HG03175 (cell line): ENCODE data around the gene TPK1.

ENCODE experiments used
- ATAC-seq: cut with Tn5 transposase; IDR thresholded peaks from one replicate; pipeline ENCODE4 v1.9.1; 2021; ENCODE audit warnings: mild to moderate bottlenecking, moderate library complexity; ENCODE audit not compliant: unreplicated experiment

Gene TPK1

GRCh38 chr7:144835652-144836544 lies at the start of gene TPK1:
Gene TPK1 (minus strand): TSS chr7:144836053. CDS start chr7:144835602, 451 bp downstream.
- ATAC-seq, result peak; percentile 83

GRCh38 chr7:144885478-144885877 lies 49.6 kb upstream of the TPK1 start:
- no peak for ATAC-seq

DNA sequence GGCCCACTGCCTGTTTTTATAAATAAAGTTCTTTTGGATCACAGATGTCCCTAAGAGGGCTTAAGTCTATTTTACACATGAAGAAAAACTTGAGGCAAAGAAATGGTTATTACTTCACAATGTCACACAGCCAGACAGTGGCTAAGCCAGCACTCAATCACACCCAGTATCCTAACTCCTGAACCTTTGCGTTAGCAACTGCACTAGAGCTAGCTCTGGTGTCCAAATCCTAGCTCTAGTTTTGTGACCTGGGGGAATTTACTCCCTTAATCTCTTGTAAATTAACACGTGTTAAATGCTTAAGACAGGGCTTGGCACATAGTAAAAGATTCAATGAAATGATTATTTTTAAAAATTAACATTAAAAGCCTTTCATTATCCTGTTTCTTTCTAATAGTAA lies 49.0 kb upstream of the TPK1 start:
- no peak for ATAC-seq

GRCh38 chr7:144873316-144873845 lies 37.5 kb upstream of the TPK1 start:
- ATAC-seq, result no peak

DNA sequence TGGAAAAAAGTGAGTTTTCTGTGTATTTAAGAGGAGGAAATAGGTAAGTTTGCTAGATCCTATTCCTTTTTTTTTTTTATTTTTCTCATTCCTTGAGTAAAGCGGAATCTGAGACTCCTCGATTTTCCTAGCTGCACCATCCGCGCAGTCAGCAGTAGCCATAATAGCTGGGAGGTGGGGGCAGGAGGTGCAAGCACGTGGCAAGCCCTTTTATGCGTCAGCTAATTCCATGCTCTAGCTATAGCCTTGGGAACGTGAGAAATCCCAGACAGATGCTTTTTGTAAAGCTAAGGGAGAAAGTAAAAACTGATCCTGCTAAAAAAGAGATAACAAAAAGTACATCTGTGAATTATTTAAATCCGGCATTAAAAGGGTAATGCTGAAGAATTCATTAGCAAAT lies 33.2 kb upstream of the TPK1 start:
- no peak for ATAC-seq

- peak; percentile 59 for ATAC-seq
Observed at GRCh38 chr7:144866189-144866588, 30.3 kb upstream of the TPK1 start.

- ATAC-seq, result no peak
Observed at GRCh38 chr7:144863320-144863647, 27.4 kb upstream of the TPK1 start.

DNA sequence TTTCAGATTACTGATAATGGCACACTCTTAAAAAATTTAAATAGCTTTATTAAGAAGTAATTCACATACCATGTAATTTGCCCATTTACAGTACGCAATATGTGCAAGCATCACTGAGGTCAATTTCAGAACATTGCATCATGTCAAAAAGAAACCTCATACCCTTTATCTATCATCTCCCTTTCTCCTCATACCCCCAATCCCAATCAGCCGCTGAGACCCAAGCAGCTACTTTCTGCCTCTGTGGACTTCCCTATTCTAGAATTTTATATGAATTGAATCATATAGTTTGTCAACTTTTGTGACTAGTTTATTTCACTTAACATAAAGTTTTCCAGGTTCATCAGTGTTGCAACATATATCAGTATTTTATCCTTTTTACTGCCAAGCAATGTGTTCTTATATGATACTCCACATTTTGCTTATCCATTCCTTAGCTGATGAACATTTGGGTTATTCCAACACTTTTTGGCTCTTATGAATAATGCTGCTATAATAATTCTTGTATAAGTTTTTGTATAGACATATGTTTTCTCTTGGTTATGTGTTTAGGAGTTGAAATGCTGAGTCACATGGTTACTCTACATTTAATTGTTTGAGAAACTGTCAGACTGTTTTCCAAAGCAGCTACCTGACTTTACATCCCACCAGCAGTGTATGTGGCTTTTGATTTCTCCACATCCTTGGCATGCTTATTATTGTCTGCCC lies 26.9 kb upstream of the TPK1 start:
- no peak for ATAC-seq

DNA sequence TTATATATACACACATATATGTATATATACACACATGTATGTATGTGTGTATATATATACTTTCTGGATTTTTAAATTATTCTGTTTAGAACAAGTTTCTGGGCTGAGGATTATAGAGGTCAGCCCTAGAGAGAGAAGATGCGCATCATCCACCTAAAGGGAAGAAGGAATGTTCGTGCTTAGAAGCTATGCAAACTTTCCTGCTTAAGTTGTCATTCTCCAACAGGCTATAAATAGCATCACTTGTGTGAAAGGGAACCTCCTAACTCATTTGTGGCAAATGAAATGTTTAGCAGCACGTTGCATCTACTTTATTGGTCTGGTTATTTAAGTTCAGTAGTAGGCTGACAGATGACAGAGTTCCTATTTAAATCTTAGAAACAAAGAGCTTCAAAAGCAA lies 23.9 kb upstream of the TPK1 start:
- ATAC-seq, result no peak

DNA sequence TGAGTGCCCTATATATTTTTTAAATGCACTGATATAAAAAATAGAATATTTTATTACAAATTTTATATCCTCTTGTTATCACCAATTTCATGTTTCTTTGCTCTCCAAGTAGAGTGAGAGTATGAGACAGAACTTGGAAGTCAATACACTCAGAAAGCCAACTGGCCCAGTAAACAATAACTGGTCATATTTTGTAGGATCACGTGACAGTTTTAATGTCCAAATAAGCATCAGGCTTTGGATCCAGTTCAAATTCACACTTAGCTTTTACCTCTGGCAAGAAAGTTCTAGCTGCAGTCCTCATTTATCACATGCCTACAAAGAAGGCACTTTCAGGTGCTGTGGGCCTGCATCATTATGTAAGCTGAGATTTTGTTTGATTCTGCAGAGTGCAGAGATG lies 21.6 kb upstream of the TPK1 start:
- no peak for ATAC-seq

DNA sequence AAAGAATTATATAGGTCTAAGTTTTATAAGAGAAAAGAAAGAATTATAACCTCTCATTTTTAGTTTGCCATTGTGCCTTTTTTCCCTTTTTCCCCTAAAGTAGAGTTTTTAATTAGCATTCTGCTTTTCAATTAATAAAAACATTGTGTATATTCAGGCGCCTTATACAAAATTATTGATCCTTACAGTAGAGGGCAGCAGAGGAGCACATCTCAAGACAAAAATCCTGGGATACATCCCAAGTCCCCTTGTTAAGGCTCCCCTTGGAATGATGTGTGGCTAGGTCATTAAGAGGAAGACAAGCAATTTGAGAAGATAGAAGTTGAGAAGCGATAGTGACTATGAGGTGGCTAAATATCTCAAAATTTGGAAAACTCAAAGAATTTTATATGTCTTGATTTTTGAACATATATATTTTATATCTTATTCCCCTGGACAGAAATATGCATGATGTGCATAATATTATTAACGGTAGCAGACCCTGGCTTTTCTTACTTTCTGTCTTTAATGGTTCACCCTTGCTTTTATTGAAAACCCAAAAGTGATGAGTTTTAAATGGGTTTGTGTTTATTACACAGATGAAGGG lies 19.1 kb upstream of the TPK1 start:
- ATAC-seq, result no peak

GRCh38 chr7:144853542-144853941 lies 17.7 kb upstream of the TPK1 start:
- ATAC-seq, result no peak

DNA sequence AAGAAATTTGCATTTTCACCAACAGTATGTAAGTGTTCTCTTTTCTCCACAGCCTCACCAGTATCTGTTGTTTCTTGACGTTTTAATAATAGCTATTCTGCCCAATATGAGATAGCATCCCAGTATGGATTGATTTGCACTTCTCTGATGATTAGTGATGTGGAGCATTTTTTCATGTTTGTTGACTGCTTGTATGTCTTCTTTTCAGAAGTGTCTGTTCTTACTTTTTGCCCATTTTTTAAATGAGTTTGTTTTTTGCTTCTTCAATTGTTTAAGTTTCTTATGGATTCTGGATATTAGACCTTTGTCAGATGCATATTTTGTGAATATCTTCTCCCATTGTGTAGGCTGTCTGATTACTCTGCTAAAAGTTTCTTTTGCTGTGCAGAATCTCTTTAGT lies 12.2 kb upstream of the TPK1 start:
- no peak for ATAC-seq

DNA sequence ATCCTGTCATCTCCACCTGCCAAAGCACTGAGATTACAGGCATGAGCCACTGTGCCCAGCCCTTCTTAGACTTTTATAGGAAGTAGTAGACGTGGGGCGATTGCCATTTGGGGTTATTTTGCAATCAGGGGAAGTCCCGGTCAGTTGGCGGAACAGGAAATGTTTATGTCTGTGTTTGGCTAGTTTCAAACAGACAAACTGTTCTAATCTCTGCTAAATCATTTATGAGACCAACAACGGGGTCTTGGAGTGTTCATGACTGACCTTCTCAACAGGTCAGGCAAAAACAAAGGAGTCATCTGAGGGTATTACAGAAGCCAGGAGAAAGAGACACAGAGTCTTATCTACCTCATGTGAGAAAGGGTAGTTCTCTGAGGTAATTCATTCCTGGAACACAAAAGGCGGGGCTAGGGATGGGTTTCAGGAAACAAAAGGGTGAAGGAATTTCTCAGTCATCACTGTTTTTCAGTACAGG lies 6.6 kb upstream of the TPK1 start:
- peak; percentile 95 for ATAC-seq

DNA sequence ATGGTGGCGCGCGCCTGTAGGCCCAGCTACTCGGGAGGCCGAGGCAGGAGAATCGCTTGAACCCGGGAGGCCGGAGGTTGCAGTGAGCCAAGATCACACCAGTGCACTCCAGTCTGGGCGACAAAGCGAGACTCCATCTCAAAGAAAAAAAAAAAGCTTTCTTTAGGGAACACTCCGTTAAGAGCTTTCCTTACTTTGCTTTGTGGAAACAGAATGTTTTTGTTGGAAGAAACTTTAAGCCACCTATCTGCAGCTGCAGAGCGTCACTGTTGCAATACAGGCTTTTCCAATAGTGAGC lies 641 bp upstream of the TPK1 start:
- no peak for ATAC-seq

GRCh38 chr7:144835155-144835611 lies 670 bp downstream of the TPK1 start:
- peak; percentile 29 for ATAC-seq

GRCh38 chr7:144834641-144835144 lies 1.2 kb downstream of the TPK1 start:
- peak; percentile 32 for ATAC-seq

DNA sequence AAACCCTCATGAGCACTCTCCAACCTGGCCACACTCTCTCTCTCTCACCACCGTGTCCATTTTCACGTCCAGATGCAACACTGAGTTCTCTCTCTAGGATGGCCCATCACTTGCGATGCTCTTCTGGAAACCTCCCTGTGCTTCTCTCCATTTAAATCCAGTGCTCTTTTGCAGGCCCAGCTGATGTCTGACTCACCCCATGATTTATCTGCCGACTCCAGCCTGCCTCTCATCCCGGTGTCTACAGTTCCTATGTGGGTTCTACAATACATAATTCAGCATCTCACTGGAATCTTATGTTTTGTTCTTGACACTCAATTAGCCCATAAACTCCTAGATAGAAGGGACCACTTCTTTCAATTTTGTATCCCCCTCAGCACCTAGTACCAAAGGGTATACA lies 5.0 kb downstream of the TPK1 start:
- no peak for ATAC-seq

GRCh38 chr7:144830024-144830785 lies 5.6 kb downstream of the TPK1 start:
- ATAC-seq, result no peak

GRCh38 chr7:144827621-144828020 lies 8.2 kb downstream of the TPK1 start:
- ATAC-seq, result no peak

DNA sequence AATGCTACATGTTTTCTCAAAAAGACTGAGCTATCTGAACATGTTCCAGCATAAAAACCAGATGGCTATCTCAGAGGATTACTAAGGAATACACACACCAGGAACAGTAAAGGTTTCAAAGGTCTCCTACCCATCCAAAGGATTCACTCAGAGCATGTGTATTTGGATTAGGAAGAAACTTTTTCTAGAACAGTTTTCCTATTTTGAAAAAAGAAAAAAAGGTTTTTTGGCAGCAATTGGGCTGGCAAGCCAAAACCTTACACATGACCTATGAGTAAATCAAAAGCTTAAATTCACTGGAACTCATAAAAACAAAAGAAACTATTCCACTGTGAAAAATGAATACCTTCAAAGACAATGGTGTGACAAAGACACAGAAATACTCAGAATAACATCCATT lies 9.6 kb downstream of the TPK1 start:
- ATAC-seq, result no peak
